SK-N-MC (cell line): ENCODE data around the gene KCNN3.

Experiments
- DNase-seq: peaks from one replicate; pipeline ENCODE4 v3.0.0-alpha.2; 2011; ENCODE audit warnings: low read depth, low spot score
- H3K27ac ChIP-seq: fragments of 200-600 bp; sonication (generic); 2 replicates; pipeline ENCODE4 v1.5.1; 2016; ENCODE audit warnings: mixed run types
- H3K36me3 ChIP-seq: fragments of 200-600 bp; sonication (generic); 2 replicates; pipeline ENCODE4 v1.6.1; 2017; ENCODE audit warnings: antibody characterized with exemption, low read length, mixed read lengths; ENCODE audit not compliant: insufficient read depth
- H3K4me3 ChIP-seq: fragments of 200-600 bp; sonication (generic); 2 replicates; pipeline ENCODE4 v1.5.1; 2016
- H3K9ac ChIP-seq: fragments of 200-600 bp; sonication (generic); 2 replicates; pipeline ENCODE4 v1.8.0; 2017; ENCODE audit warnings: mixed run types, mixed read lengths; ENCODE audit not compliant: insufficient read length
- H3K9me3 ChIP-seq: fragments of 200-600 bp; sonication (generic); 2 replicates; pipeline ENCODE4 v1.6.1; 2017; ENCODE audit warnings: low read depth, mild to moderate bottlenecking, antibody characterized with exemption, low read length, moderate library complexity, mixed read lengths
- EZH2 ChIP-seq: fragments of 200-600 bp; sonication (generic); IDR thresholded peaks from one replicate; pipeline ENCODE4 v1.6.1; 2017; ENCODE audit warnings: antibody characterized with exemption
- FOXP2 ChIP-seq: optimal IDR thresholded peaks from 2 replicates; pipeline ENCODE3; 2011; ENCODE audit warnings: mild to moderate bottlenecking, moderate library complexity; ENCODE audit not compliant: insufficient read depth; ENCODE audit errors: extremely low read length, control extremely low read depth
- POLR2AphosphoS5 ChIP-seq: IDR thresholded peaks from 2 replicates; pipeline ENCODE4 v1.6.1; 2012; ENCODE audit warnings: mild to moderate bottlenecking, low read depth, low read length, borderline replicate concordance

KCNN3 gene

GRCh38 chr1:154718566-154718965, 151.5 kb downstream of the KCNN3 start:
- H3K9me3 ChIP-seq = no peaks in the 10 kb centered on the region
- no peak for DNase-seq
- H3K4me3 ChIP-seq = no peak overlapping the region
- H3K36me3 ChIP-seq = no peaks in the 10 kb centered on the region
- H3K27ac ChIP-seq = no peak overlapping the region
- TF ChIP-seq EZH2 = no peak
- no peak for TF ChIP-seq FOXP2
- TF ChIP-seq POLR2AphosphoS5 = no peak
- no peak overlapping the region for H3K9ac ChIP-seq

GRCh38 chr1:154717528-154717924, 152.6 kb downstream of the KCNN3 start:
- Histone ChIP-seq H3K4me3 (no peak overlapping the region), H3K27ac (no peak overlapping the region), H3K36me3 (no peaks in the 10 kb centered on the region), H3K9me3 (no peaks in the 10 kb centered on the region), H3K9ac (no peak overlapping the region)
- TF ChIP-seq FOXP2 (no peak), POLR2AphosphoS5 (no peak), EZH2 (no peak)
- no peak for DNase-seq

GRCh38 chr1:154716614-154717527, 153.2 kb downstream of the KCNN3 start:
- H3K9ac ChIP-seq = no peak overlapping the region
- TF ChIP-seq EZH2 = no peak
- no peak for TF ChIP-seq POLR2AphosphoS5
- no peak for TF ChIP-seq FOXP2
- H3K9me3 ChIP-seq = no peaks in the 10 kb centered on the region
- no peaks in the 10 kb centered on the region for H3K36me3 ChIP-seq
- H3K4me3 ChIP-seq = no peak overlapping the region
- no peak overlapping the region for H3K27ac ChIP-seq
- no peak for DNase-seq

GRCh38 chr1:154716011-154716410, 154.1 kb downstream of the KCNN3 start:
- Histone ChIP-seq H3K9ac (no peak overlapping the region), H3K27ac (no peak overlapping the region), H3K4me3 (no peak overlapping the region), H3K9me3 (no peaks in the 10 kb centered on the region), H3K36me3 (no peaks in the 10 kb centered on the region)
- no peak for DNase-seq
- TF ChIP-seq FOXP2 (no peak), POLR2AphosphoS5 (no peak), EZH2 (no peak)

GRCh38 chr1:154715385-154715784, 154.7 kb downstream of the KCNN3 start:
- H3K9ac ChIP-seq = no peak overlapping the region
- no peak for TF ChIP-seq POLR2AphosphoS5
- TF ChIP-seq FOXP2 = no peak
- no peak for TF ChIP-seq EZH2
- no peak overlapping the region for H3K27ac ChIP-seq
- H3K36me3 ChIP-seq = no peaks in the 10 kb centered on the region
- H3K4me3 ChIP-seq = no peak overlapping the region
- DNase-seq = no peak
- no peaks in the 10 kb centered on the region for H3K9me3 ChIP-seq

GRCh38 chr1:154714638-154715037, 155.4 kb downstream of the KCNN3 start:
- no peak overlapping the region for H3K27ac ChIP-seq
- no peak overlapping the region for H3K4me3 ChIP-seq
- no peak overlapping the region for H3K9ac ChIP-seq
- H3K9me3 ChIP-seq = no peaks in the 10 kb centered on the region
- H3K36me3 ChIP-seq = no peaks in the 10 kb centered on the region
- no peak for TF ChIP-seq FOXP2
- no peak for TF ChIP-seq EZH2
- no peak for TF ChIP-seq POLR2AphosphoS5
- DNase-seq = no peak

- no peaks in the 10 kb centered on the region for H3K9me3 ChIP-seq
- no peak for DNase-seq
- no peak overlapping the region for H3K9ac ChIP-seq
- no peaks in the 10 kb centered on the region for H3K36me3 ChIP-seq
- TF ChIP-seq FOXP2 (no peak), POLR2AphosphoS5 (no peak)
- no peak overlapping the region for H3K27ac ChIP-seq
- H3K4me3 ChIP-seq = no peak overlapping the region
These were observed 155.9 kb downstream of the KCNN3 start for GRCh38 chr1:154714052-154714623.

- Histone ChIP-seq H3K9me3 (no peaks in the 10 kb centered on the region), H3K9ac (no peak overlapping the region), H3K27ac (no peak overlapping the region), H3K36me3 (no peaks in the 10 kb centered on the region), H3K4me3 (no peak overlapping the region)
- TF ChIP-seq EZH2 (no peak), FOXP2 (no peak), POLR2AphosphoS5 (no peak)
- DNase-seq = no peak
These were observed 157.1 kb downstream of the KCNN3 start for GRCh38 chr1:154713005-154713404.

GRCh38 chr1:154712166-154712810, 157.8 kb downstream of the KCNN3 start:
- Histone ChIP-seq H3K36me3 (no peaks in the 10 kb centered on the region), H3K4me3 (no peak overlapping the region), H3K9ac (no peak overlapping the region), H3K9me3 (no peaks in the 10 kb centered on the region), H3K27ac (no peak overlapping the region)
- TF ChIP-seq POLR2AphosphoS5 (no peak), FOXP2 (no peak), EZH2 (no peak)
- DNase-seq = no peak
